Measurements from ENCODE around the gene MDGA2.
"Not testable (repeated sequence)": the region's sequence is repeated elsewhere in the genome, so short reads cannot be mapped to it uniquely, and the experiment has no call there.

MDGA2 gene

DNA sequence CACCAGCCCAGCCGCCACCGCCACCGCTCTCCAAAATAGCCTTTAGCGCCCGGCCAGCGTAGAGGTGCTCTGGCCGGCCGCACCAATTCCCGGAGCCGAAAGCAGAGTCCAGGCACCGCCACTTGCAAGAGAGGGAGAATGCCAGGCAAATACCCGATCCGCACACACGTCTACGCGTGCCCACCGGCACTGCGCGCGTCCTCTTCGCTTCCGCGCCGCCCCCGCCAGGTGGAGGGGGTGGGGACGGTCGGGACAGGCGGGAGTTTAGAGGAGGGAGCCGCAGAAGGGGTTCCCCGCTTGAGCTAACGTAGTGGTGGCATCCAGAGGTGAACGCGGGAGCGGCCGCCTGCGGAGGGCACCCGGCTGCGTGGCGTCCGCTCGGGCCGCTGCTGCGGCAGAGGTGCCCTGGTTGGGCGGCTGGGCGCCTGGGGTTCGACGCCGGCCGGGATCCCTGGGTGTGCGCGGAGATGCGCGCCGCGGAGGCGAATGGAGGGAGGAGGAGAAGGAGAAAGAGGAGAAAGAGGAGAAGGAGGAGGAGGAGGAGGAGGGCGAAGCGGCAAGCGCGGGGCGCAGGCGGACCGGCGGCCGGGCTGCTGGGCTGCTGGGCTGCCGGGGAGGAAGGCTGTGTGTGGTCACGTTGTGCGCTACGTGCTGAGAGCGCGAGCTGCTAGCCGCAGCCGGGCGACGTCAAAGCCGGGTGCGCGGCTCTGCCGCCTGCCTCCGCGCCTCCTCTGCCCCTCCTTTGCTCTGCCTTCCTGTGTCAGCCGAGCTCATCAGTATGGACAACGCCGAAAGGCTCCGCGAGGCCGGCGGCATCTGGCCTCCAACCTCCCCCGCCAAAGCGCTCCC, at the start of gene MDGA2:
Gene MDGA2 (minus strand): TSS at position 140 of the 849 bp plus-strand sequence.
- peak; percentile 79 for DNase-seq

DNA sequence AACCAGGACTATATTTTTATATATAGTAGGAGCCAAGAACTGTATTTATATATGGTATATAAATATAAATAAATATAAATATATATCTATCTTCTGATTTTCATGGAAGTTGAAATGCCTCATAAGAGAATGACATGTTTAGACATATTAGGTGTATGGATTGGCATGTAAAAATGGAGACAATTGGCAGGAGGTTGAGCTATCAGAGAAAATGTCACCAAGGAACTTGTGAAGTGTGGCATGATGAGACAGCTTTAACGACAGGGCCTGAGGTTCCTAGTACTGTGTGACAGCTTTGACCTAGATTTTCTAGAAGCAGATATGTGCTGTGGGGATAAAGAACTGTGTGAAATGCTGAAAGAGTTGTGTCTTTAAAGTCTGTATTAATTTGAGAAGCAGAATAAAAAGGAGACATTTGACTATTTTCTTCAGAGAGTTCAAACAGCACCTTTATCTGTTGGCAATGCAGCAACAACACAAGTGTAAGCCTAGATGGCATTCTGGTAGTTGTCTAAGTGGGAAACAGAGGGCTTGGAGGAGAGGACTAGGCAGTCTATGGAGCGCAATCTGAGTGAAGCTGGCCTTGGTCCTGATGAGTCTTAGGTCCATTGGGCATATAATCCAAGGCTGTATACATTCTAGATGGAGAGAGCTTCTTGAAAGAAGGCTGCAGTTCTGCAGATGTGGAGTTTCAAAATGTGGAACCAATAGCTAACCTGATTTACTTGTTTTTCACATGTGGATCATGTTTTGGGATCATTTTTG, 47.7 kb upstream of the MDGA2 start:
- DNase-seq: no peak

DNA sequence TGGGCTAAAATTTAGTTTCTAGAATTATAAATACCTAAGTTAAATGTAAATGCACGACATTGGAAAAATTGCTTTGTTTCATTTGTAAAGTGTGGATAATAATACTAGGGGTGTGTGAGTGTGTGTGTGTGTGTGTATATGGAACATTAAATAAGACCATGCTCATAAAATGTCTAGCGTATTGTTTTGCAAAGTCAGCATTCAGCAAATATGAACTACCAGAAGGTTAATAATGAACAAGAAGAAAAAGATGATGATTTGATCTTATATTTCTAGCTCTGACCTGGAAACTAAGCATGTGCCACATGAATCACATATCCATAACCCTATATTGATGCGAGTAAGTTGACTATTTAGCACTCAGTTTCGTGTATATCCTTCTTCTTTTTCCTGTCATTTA, 44.9 kb upstream of the MDGA2 start:
- no peak for DNase-seq

DNA sequence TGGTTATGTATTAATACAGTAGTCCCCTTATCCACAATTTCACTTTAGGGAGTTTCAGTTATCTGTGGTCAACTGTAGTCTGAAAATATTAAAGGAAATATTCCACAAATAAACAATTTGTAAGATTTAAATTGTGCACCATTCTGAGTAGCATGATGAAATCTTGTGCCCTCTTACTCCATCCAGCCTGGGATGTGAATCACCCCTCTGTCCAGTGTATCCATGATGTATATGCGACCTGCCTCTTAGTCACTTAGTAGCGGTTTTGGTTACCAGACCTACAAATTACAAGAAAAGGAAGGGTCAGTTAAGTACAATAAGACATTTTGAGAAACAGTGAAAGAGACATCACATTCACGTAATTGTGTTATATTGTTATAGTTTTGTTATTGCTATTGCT, 39.9 kb upstream of the MDGA2 start:
- no peak for DNase-seq

DNA sequence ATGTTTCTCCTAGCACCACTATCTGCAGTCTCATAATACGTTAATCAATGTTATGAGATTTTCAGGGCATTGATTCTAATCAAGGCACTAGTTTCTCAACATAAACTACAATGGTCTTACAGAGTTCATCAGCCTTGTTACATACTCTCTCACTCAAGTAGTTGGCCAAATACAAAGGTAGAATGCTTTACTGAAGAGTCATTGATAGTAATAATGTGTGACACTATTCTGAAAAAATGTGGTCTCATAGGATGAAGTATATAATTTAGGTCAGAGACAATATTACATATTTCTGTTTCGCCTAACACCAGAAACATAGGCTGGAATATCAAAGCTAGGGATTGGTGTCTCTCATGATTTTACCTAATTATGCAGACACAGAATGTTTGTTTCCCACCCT, 35.2 kb upstream of the MDGA2 start:
- no peak for DNase-seq

DNA sequence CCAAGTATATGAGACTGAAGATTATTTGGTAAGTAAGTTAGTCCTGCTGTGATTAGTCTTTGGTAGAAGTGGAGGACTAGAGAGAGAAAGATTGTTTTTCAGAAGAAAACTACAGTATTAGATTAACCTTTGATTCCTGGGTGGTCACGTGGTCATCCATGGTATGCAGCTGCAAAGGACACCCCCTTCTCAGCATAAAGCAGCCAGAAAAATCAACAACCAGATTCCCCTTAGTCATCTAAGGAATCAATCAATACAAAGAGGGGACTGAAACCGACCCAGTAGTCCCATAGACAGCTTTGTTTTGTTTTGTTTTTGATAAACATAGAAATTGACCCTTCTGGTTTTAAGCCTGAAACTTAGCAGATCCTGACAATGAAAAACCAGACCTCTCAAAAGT, 30.3 kb upstream of the MDGA2 start:
- no peak for DNase-seq

DNA sequence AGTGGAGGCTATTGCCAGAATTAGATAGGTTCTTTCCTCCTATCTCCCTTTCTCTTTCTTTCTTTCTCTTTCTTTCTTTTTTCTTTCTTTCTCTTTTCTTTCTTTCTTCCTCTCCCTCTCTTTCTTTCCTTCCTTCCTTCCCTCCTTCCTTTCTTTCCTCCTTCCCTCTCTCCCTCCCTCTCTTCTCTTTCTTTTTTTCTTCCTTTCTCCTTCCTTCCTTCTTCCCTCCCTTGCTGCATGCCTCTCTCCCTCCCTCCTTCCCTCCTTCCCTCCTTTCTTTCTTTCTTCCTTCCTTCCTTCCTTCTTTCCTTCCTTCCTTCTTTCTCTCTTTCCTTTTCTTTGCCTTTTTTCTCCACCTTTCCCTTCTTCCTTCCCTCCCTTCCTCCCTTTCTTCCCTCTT, 16.4 kb upstream of the MDGA2 start:
- no peak for DNase-seq

DNA sequence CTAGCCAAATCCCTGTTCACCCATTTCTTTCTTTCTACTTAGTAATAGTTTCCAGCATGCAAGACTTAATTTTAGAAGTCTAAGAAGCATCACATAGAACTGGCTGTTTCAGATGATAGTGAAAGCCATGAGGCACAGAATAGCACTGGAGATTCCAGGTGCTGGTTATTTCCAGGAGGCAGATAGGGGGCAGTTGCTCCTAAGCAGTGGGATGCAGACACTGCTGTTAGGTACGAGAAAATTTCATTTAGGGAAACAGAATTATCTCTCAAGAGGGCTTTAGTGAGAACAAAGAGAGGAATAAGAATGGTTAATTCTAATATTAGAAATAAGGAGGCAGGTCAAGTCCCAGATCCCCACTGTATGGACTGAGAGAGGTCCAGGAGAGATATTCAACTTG, 3.6 kb upstream of the MDGA2 start:
- DNase-seq: peak; percentile 5

DNA sequence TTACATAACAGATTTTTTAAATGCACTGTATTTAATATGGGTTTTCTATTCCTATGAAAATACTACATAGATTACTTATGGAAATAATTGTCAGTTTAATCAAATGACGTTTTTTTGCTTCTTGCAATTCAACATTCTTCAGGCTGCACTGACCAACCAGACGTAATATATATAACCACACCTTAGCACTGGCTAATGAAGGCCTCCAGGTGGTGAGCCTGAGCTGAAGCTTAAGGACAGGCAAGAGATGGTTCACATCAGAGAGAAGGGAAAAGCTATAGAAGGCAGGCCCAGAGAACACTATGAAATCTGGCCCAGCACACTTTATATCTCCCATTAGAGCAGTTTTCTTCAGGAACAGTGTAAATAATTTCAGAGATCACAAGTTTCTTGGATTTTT, 2.8 kb upstream of the MDGA2 start:
- DNase-seq: peak; percentile 29

DNA sequence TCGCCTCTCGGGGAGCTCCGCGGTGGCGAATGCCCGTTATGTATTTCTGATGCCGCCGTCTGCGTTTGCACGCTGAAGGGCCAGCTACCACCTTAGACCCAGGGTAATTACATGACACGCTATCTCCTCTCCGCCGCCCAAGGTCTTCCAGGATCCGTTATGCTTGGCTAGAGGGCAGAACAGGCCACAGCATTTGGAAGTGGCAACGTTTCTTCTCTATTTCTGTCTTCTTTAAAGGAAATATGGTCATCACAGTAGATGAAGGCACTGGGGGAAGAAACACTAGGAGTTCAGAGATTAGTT, 861 bp upstream of the MDGA2 start:
- no peak for DNase-seq

DNA sequence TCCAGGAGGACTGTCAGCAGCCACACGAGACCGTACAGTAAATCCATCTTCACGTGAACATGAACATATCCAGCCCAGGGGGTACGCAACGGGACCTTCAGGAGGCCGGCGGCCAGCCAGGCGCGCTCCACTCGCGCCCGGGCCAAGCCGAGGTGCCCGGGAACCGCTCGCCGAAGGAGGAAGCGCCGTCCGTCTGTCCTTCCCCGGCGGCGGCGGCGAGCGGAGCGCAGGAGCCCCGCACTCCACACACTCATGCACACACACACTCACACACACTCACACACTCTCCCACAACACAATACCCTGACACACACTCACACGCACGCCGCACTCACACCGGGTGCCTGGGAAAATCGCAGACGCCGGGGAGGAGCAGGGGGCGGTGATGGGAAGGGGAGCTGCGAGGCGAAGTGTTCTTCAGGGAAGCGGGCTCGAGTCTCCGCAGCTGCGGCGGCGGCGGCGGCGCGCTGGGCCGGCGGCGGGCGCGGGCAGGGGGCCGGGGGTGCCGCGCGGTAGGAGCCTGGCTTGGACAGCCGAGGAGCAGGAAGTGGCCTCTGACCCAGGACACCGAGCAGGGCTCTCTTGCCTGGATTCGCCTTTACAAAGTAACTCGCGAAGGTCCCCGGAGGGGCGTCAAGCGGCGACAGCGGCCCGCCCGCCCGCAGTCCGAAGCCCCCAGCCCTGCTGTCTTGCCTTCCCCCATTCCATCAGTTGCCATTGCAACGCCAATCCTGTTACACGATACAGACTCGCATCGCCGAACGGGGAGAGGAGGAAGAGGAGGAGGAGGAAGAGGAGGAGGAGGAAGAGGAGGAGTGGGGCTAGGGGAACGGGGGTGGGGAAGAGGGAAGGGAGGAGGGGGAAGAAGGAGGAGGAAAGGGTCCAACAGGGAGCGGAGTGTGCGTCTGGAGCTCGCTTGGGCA, 601 bp downstream of the MDGA2 start:
- DNase-seq: peak; percentile 61

DNA sequence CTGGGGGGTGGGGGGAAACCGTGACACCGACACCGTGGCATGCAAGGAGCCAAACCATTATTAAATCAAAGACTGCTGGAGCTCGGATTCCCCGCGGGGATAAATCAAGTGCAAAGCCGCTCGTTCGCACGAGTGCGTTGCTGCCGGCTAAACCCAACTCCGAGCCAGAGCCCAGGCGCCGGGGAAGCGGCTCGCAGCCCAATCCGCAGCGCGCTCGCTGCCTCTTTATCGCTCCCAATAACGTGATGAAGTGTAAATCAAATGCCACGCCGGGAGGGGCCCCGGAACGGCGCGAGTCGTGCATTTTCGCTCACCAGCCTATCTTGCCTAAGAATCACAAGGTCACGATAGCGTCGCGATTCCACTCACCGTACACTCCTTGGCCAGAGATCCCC, 1.3 kb downstream of the MDGA2 start:
- DNase-seq: peak; percentile 57

DNA sequence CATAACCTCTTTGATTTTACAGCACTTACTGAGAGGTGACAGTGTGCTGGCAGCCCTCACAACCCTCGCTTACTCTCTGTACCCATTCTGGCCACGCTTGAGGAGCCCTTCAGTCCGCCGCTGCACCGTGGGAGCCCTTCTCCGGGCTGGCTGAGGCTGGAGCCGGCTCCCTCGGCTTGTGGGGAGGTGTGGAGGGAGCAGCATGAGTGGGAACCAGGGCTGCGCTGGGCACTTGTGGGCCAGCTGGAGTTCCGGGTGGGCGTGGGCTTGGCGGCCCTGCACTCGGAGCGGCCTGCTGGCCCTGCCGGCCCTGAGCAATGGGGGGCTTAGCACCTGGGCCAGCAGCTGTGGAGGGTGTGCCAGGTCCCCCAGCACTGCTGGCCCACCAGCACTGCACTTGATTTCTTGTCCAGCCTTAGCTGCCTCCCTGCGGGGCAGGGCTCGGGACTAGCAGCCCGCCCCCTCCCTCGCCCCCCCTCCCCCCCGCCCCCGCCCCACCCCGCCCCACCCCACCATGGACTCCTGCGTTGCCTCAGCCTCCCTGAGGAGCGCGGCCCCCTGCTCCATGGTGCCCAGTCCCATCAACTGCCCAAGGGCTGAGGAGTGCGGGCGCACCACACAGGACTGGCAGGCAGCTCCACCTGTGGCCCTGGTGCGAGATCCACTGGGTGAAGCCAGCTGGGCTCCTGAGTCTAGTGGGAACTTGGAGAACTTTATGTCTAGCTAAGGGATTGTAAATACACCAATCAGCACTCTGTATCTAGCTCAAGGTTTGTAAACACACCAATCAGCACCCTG, 9.9 kb downstream of the MDGA2 start:
- DNase-seq: no peak

DNA sequence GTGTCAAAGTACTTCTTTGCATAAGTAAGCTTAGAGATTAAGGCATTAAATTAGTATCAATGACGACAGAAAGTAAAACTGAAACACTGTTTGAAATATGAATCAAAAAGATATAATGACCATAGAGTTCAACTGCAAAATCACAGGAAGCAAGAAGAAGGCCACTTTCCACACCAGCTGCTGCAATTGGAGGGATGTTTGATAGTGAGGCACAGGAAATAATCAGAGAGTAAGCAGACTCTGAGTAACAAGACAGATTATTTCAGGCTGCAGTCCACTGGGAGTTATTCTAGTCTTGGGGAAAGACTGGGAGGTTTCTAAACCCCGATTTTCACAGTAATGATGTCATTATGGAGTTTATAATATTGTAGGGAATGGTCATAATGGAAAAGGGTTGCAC, 12.9 kb downstream of the MDGA2 start:
- DNase-seq: no peak

DNA sequence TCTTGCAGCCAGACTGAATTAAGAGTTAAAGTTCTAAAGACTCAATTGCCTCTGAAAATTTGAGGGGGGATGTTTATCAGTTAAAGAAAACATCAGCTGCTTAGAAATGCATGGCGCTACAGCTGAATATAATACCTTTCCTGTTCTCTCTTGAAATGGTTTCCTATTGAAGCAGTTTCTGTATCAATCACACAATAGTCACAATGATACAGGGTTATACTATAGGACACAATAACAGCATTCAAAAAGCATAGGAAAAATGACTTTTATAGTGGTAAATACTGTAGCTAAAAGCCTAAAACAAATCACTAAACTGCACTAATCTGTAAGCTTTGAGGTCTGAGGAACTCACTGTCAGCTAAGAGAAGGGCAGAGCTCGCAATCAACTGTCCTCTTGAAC, 15.2 kb downstream of the MDGA2 start:
- no peak for DNase-seq

DNA sequence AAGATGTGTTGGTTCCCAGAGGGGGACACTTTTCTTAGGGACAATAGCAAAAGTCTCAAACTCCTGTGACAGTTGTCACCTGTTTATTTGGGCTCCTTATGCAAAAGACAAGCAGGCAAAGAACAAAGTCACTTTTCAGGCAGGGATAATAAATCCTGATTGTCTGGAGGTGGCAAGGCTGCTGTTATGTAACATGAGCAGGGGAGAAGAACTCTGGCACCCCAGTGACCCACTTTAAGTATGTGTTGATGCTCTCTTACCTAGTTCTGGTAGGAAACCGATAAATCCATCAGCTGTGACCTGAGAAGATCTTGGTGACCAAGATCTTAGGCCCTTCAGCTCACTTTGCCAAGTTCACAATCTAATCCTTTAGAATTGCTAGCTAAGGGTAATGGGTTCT, 17.4 kb downstream of the MDGA2 start:
- no peak for DNase-seq

DNA sequence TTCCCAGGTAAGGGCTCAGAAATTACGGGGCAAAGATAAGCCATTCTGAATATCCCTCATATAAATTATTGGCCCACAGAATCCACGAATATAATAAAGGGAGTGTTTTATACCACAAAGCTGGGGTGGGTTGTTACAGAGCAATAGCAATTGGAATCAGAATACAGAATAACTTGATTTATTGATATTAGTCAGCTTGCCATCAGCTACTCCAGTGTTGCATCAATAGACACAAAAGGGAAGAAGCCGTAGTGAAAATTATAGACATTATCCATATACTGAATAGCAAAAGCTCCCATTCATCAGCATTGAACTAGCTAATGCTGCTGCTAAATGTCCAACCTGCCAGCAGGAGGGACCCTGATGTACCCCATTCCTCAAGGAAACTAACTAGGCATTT, 18.3 kb downstream of the MDGA2 start:
- DNase-seq: no peak

DNA sequence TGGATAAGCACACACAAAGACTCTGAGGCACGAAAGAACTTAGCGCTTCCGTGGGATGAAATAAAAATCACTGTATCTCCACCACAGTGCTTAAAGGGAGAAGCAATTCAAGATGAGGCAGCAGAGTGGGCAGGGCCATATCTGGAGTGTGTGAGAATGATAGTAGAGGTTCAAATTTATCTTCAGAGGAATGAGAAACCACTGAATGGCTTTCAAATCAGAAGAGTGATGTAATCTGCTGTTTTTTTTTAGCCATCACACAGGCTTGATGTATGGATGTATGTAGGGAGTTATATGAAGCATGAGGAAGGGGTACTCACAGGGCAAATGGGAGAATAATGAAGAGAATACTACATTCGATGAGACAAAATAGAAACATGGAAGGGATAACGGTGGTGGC, 24.1 kb downstream of the MDGA2 start:
- DNase-seq: no peak

DNA sequence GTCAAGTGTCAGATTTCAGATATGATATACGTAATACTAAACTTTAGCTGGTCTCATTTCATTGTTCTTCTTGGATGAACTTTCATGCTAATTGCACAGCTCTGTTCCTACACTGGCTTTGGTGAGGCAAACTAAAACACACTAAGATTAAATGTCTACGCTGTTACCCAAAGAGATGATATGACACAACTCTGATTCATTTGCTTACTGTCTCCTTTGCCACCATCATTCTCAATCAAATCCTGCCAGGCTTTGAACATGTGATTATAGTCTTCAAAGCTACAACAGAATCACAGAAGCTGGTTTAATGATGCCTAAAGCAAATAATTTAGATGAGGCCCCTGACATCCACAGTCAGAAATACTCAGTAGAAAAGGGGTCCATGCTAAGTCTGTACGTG, 37.7 kb downstream of the MDGA2 start:
- no peak for DNase-seq

DNA sequence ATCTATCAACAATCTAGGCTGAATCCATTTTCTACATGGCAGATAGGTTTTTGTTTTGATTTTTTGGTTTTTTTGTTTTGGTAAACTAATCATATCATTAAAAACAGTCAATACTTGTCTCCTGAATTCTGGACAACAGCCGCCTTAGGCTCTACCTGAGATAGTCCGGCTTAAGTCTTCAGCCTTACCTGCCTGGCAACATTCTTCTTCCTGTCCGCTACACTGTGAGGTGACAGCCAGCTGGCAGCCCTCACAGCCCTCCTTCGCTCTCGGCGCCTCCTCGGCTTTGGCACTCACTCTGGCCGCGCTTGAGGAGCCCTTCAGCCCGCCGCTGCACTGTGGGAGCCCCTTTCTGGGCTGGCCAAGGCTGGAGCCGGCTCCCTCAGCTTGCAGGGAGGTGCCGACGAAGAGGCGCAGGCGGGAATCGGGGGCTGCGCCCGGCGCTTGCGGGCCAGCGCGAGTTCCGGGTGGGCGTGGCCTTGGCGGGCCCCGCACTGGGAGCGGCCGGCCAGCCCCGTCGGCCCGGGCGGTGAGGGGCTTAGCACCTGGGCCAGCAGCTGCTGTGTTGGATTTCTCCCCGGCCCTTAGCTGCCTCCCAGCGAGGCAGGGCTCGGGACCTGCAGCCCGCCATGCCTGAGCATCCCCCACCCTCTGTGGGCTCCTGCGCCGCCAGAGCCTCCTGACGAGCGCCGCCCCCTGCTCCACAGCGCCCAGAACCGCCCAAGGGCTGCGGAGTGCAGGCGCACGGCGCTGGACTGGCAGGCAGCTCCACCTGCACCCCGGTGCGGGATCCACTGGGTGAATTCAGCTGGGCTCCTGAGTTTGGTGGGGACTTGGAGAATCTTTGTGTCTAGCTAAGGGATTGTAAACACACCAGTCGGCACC, 49.0 kb downstream of the MDGA2 start:
- DNase-seq: peak; percentile 88

DNA sequence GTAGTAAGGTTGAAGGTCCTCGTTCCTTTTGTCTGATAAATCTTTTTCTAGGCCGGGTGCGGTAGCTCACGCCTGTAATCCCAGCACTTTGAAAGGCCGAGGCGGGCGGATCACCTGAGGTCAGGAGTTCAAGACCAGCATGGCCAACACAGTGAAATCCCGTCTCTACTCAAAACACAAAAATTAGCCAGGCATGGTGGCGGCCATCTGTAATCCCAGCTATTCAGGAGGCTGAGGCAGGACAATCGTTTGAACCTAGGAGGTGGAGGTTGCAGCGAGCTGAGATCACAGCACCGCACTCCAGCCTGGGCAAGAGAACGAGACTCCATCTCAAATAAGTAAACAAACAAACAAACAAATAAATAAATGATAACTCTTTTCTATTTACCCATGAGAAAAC, 51.3 kb downstream of the MDGA2 start:
- not testable (repeated sequence) for DNase-seq

DNA sequence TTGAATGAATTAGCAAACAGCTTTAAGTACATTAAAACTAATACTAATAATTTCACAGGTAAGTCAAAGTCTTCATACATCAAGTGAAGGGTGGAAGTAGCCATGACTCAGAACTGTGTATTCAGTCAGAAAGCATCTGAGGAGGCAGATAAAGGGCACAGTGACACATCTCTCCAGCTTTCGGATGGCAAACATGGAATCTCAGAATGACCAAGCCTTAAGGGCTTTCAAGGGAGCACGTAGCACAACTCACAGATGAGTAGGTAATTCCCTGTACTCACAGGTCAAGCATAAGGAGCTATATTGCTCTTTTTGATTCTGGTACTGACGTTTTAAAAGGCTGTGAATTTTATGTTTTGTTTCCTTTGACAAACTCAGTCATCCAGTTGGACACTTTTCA, 56.0 kb downstream of the MDGA2 start:
- peak; percentile 26 for DNase-seq
